NCI-H1092 (cell line): ENCODE results near the gene PTHLH.

ENCODE experiments used
- DNase-seq: peaks from one replicate; lab custom pipeline; 2025; lab: John Stamatoyannopoulos, UW

Gene PTHLH

DNA sequence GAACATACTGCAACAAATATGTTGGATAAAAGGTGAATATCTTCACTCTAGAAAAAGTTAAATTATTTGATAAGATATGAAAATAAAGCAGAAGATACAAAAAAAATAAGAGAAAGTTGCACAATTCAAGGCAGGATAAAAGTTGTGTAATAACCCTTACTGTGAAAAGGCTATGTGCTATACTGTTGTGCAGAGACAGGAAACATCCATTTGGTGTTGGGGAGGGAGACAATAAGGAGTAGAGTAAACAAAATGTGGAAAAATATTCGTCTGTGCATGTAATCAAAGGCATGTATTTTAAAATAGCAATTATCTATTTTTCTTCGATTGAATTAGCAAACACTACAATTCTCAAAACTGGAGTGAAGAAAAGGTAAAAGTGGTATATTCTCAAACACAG, 34.8 kb downstream of the PTHLH start:
- DNase-seq = no peak

DNA sequence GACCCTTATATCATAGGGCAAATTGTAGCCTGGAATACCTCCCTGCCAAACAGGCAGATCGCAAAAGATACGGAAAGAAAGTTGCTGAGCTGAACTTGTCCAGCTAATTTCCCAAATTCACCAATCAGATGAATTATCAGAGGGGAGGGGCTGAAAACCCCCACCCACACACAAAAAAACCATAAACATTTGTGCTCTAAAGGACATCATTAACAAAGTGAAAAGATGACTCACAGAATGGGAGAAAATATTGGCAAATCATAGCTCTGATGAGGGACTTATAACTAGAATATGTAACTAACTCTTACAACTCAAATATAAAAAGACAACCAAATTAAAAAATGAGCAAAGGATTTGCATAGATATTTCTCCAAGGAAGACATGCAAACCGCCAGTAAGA, 36.3 kb downstream of the PTHLH start:
- DNase-seq = no peak

DNA sequence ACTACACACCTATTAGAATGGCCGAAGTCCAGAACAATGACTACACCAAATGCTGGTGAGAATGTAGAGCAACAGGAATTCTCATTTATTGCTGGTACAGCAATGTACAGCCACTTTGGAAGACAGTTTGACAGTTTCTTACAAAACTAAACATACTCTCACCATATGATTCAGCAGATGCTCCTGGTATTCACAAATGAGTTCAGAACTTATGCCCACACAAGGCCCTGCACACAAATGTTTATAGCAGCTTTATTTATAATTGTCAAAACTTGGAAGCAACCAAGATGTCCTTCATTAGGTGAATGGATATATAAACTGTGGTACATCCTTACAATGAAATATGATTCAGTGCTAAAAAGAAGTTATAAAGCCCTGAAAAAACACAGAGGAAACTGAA, 38.3 kb downstream of the PTHLH start:
- no peak for DNase-seq

DNA sequence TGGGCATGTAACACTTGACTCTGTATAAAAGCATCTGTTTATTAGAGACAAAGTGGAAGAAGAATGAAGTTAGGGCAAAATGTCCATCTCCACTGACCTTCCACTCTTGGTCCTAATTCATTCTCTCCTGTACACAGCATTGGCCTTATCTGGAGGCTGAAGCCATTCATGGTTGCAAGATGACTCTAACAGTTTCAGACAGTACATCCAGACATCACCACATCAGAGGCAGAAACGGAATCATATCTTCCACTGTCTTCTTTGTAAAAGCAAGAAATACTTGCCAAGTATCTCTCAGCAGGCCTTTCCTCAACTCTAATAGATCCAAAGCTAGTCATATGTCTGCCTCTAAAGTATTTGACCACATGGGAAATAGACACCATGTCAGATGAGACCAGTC, 41.1 kb downstream of the PTHLH start:
- DNase-seq = no peak

DNA sequence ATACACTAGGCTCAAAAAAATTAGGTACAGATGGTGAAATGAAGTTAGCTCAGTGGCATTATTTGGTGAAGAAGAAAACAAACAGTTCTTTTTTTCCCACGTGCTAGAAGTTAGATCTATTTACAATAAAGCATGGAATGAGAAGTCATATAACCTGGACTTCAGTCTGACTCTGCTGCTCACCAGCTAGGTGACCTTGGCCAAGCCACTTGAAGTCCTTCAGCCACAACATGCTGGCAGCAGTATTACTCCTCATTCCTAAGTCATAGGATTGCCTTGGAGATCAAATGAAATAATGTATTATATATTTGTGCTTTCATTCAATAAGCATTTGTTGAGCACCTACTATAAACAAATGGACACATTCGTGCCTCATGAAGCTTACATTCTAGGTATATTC, 45.2 kb downstream of the PTHLH start:
- DNase-seq = no peak

DNA sequence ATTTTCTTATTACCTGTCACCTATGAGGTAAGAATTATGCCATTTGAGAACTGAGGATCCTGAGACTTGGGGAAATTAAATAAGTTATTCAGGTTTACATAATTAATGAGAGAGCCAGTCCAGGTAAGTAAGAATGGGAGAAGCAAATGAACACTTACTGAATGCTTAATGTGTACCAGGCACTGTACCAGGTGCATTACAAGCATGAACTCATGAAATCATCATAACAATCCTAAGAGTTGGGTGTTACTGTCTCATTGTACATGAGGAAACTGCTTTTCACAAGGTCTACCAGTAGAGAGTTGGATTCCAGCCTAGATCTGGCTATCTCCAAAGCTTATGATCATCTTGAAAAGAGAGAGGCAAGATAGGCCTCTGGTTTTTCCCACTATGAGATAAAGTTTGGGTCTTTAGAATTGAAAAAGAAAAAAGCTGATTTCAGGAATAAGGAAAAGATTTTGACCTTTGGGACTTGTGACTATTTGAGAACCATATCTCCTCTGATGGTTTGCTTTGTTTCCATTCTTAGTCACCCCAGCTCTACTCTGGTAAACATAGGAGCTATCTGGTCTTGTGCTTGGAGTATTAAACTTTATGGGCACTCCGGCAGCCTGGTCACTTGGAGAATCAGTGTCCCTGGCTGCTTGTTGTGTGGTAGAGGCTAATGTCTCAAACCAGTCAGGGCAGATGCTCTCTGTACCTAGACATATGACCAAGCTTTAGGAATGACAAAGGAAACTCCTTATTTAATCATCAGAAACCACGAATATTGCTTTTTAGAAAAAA, 48.0 kb downstream of the PTHLH start:
- no peak for DNase-seq

DNA sequence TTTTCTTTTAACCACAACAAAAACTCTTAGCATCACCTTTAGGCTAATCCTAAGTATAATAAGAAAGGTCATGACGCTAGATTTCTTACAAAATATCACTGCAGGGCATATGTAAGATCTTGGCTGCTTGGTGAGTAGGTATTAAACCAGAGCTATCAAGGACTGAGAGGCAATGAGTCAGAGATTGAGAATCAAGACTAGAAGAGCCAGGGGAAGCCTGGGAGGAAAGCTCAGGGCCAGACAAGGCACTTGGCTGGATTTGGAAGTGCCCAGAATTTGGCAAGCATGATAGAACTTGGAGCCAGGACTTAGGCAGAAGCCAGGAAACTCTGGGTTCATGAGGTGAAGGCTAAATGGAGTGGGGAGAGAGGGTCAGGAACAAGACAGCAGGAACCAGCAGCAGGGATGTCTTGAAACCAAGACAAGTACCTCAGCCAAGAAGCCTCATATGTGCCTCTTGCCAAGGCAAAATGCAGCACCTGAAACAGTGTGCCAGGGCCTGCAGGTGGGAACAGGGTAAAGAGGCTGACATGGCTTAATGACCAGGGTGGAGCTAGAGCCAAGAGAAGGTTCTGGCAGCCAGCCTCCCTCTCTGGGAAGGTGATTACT, 49.9 kb downstream of the PTHLH start:
- DNase-seq = no peak

DNA sequence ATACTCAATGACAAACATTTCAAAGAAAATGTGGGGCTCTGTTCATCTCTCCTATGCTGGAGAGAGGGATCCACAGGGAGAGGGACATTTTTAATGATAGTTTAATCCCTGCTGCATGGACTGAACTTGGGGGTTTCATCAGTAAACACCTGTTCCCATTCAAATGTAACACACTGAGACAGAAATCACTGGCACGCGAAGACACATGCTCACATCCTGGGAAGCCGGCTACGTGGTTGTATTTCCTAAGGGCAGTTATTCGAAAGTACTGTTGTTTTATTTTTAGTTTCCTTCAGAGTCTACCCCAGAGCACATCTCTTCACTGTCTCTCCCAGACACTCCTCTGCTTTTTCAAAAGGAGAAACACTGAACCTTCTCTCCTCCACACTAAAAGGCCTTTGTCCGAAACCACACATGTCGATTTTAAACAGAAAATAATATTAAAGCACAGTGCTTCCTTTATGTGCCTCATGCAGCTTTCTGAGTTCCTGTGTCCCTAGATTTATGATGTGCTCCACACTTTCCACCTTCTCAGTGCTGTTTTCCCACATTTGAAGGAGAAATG, 52.8 kb downstream of the PTHLH start:
- DNase-seq = no peak

DNA sequence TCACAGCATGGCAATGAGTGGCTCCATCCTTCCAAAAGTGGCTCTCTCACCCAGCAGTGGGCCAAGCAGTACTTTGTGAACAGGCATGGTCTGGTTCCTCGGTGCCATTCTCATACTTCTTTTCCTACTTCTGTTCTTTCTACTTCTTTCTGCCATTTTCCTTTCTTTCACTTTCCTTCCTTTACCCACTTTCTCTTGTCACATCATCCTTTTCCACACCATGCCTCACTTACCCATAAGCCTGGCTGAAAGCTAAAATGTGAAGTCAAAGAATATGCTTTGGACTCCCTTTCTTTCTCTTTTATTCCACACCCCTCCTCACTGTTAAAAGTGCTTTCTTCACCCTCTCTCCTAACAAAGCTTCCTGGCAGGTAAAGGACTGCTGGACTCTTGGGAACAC, 57.0 kb downstream of the PTHLH start:
- DNase-seq = no peak

DNA sequence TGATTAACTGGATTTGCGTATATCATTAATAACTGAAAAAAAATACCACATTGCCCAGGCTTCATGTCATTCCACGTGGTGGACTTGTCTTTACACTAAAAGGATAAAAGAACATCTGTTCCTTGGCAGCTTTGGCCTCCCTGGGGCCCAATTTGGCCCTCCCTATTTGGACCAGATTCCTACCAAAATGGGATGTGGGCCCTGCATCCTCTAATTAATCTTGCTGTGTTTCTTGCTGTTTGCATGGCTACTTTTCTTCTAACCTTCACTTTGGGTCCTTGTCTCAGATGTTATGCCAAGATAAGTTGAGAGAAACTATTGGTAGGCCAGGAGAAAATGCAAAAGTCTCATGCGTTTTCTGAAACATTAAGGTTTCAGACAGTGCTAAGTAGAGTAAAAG, 57.5 kb downstream of the PTHLH start:
- no peak for DNase-seq

DNA sequence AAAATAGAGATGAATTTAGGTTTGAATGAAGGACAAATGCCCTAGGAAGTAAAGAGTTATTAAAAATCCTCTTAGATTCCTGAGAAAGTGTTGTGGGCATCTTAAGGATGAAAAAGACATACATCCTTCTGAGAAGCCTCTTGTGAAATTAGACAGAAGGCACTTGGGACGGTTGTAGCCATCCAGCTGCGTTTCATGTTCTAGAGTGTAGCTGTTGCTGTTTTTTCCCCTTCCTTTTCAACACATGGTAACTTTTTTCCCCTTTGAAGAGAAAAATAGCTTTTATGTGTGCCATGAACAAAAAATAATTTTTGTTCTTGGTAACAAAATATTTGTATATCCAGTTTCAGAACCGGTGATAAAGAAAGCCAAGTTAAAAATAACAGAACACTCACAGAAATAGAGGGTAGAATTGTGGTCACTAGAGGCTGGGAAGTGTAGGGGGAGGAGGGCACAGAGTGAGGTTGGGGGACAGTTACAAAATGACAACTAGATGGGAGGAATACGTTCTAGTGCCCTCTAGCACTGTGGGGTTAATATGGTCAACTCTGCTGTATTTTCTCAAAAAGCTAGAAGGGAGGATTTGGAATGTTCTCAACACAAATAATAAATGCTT, 58.4 kb downstream of the PTHLH start:
- no peak for DNase-seq

DNA sequence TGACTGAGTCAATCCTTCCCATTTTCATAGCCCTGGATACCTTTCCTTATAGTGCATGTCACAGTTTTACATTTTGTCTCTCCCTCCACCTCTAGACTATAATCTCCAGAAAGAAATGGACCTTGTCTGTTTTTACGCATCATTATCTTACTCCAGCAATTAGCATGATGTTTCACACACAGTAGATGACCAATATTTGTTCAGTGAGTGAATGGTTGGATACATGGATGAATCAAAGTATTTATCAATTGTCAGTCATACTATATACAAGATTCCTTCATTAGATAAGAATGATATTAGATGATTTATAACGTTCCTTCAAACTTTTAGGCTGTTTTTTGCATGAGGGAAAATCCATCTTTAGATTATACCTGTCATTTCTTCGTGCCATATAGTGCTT, 61.1 kb downstream of the PTHLH start:
- DNase-seq = no peak
